CMK (cell line): Measurements from ENCODE around the gene TMEM92.

Experiments
- DNase-seq: peaks from one replicate; pipeline ENCODE4 v3.0.0-alpha.2; 2010; ENCODE audit warnings: low read depth

The TMEM92 gene

GRCh38 chr17:50328363-50329325 lies 54.4 kb downstream of the TMEM92 start:
- no peak for DNase-seq

- DNase-seq, result no peak
Observed at GRCh38 chr17:50329716-50330115, 55.5 kb downstream of the TMEM92 start.

- DNase-seq, result no peak
Observed at GRCh38 chr17:50330151-50330775, 56.0 kb downstream of the TMEM92 start.
